ENCODE data around the gene FHL2.

The FHL2 gene

DNA sequence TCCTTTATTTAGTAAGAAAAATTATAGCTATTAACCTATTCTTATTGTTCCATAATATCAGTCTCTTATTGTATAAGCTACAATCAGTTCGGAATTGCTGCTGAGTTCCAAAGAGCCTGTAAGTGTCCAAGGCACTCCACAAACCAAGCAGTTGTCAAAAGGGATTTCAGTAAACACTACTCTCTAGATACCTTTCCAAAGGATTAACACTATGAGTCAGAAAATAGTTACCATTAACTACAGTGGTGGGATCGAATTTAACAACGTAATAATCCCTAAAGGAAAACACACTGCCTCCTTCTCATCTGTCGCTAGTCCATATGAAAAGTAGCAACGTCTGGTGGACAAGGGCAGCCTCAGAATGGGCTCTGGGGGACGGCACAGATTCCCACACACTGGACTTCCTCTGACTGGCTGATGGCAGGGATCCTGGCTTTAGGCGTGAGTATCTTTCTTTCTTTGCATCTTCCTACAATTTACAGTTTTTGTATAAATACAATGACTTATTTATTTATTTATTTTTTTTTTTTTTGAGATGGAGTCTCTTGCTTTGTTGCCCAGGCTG, 78.1 kb downstream of the FHL2 start:
- DNase-seq: no peak

DNA sequence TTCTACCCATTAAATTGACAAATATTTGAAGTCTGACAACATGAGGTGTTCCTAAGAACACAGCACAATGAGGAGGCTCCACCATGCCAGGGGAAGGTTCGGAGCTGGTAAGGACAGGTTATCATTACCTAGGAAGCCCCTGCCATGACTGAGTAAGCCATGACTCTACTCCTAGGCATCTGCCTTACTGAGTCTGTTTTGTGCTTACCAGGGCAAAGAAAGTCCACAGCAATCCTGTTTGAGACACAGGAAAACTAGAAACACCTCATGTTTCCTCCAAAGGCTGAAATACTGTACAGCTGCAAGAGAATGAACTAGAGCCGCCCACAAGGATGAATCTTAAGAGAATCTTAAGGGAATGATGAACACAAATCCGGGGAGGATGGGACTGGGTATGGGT, 80.9 kb downstream of the FHL2 start:
- DNase-seq: no peak

DNA sequence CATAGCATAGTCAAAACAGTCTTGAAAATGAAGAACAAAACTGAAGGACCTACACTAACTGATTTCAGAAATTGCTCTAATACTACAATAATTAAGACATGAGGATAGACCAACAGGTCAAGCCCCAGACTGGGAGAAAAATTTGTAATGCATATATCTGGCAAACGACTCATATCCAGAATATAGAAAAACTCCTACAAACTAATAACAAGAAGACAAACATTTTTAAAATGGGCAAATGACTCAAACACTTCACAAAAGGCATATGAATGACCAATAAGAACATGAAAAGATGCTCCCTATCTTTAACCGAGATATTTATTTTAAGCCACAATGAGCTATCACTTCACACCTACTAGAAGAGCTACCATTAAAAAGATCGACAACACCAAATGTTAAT, 83.5 kb downstream of the FHL2 start:
- DNase-seq: no peak

DNA sequence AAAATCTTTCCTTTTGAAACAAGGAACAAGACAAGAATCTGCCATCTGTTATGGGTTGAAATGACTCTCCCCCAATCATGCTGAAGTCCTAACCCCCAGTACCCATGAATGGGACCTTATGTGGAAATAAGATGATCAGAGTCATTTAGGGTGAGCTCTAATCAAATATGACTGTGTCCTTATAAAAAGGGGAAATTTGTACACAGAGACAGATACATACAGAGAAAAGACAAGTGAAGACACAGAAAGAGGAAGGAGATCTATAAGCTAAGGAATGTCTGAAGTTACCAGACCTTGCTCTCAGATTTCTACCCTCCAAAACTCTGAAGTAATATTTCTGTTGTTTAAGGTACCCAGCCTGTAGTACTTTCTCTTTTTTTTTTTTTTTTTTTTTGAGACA, 85.0 kb downstream of the FHL2 start:
- DNase-seq: no peak

Measured in hypothalamus (tissue), 51 donors.